ENCODE measurements around the gene CHMP4B. TPM values are rescaled to one million over a fixed set of nuclear protein-coding genes. Genes with fewer than 3 reads are reported as not detected.

CHMP4B gene
- polyA plus RNA-seq, 1 of the 3 experiments (the other 2 are of a cell fraction) = 123 TPM

GRCh38 chr20:33830371-33830770 is 19.2 kb downstream of the CHMP4B start:
- H3K9ac ChIP-seq = no peak overlapping the region
- 87% methylated on average over 4 of the region's 4 CpGs for WGBS (ENCODE audit: low lambda C conversion rate)
- H4K20me1 ChIP-seq (ENCODE audit: insufficient read depth) = peaks cover 76% of the 10 kb centered on the region
- DNase-seq = no peak
- no peak for TF ChIP-seq MXI1 (IDR thresholded peaks at IDR 0.05; ENCODE audit: low read depth, low read length)
- no peak for TF ChIP-seq IRF3 (IDR thresholded peaks at IDR 0.05; ENCODE audit: low read depth, low read length)
- TF ChIP-seq JUND (IDR thresholded peaks at IDR 0.05) = no peak
- no peak for TF ChIP-seq USF1 (IDR thresholded peaks at IDR 0.05; ENCODE audit: borderline replicate concordance, low read depth)
- no peak for TF ChIP-seq POLR2AphosphoS5 (IDR thresholded peaks at IDR 0.05; ENCODE audit: low read depth, low read length)
- TF ChIP-seq CTCF (IDR thresholded peaks at IDR 0.05) = no peak
- no peak for TF ChIP-seq ELF1 (IDR thresholded peaks at IDR 0.05)
- TF ChIP-seq FOXJ3 (CRISPR knock-in tag; IDR thresholded peaks at IDR 0.05) = no peak
- TF ChIP-seq EP300 (IDR thresholded peaks at IDR 0.05; ENCODE audit: borderline replicate concordance in 1 of 2, low read depth in 1 of 2, low read length in 1 of 2) = no peak
- no peak for TF ChIP-seq TCF12 (IDR thresholded peaks at IDR 0.05)
- TF ChIP-seq FOXM1 (IDR thresholded peaks at IDR 0.05; ENCODE audit: low read depth) = no peak
- no peak for TF ChIP-seq RFX5 (IDR thresholded peaks at IDR 0.05; ENCODE audit: low read length)
- no peak for TF ChIP-seq EZH2phosphoT487 (IDR thresholded peaks at IDR 0.05; ENCODE audit: borderline replicate concordance, low read depth)
- no peak for TF ChIP-seq USF2 (IDR thresholded peaks at IDR 0.05; ENCODE audit: borderline replicate concordance, low read depth, low read length)
- no peak for TF ChIP-seq GABPA (IDR thresholded peaks at IDR 0.05; ENCODE audit: low read depth)
- no peak for TF ChIP-seq ZBTB33 (IDR thresholded peaks at IDR 0.05; ENCODE audit: borderline replicate concordance, low read depth)
- TF ChIP-seq PBX3 (IDR thresholded peaks at IDR 0.05) = no peak
- no peak for TF ChIP-seq SIN3A (IDR thresholded peaks at IDR 0.05; ENCODE audit: borderline replicate concordance, low read depth, low read length)
- H3F3A ChIP-seq (replicated peaks; ENCODE audit: insufficient read depth) = no peaks in the 10 kb centered on the region
- no peaks in the 10 kb centered on the region for H3K27me3 ChIP-seq (ENCODE audit: insufficient read depth)
- H3K79me2 ChIP-seq (ENCODE audit: insufficient read depth) = peaks cover 91% of the 10 kb centered on the region
- H3K36me3 ChIP-seq (replicated peaks in 1 of 2; ENCODE audit: control insufficient read depth in 1 of 2, insufficient read depth in 2 of 2, low read length in 1 of 2) = peaks cover 0 to 8% of the 10 kb centered on the region in 2 experiments
- H3K9me3 ChIP-seq = no peaks in the 10 kb centered on the region
- no peaks in the 10 kb centered on the region for H3K9me2 ChIP-seq
- H2AFZ ChIP-seq (ENCODE audit: low read depth) = no peak overlapping the region
- H3K27ac ChIP-seq (ENCODE audit: low read depth in 2 of 2, low read length in 1 of 2) = no peak overlapping the region; a peak in 1 of 4 replicates
- POLR2A ChIA-PET = no interaction called here
- CTCF ChIA-PET = interaction anchor here (0.7 to 2.3 kb wide), 6 partner anchors 9 to 239 kb away, joined by 3 to 8 read pairs (median 4); no protein-coding TSS in a partner anchor
- no peak overlapping the region for H3K4me3 ChIP-seq (ENCODE audit: low read depth in 2 of 2, low read length in 1 of 2)
- peaks cover 10 to 22% of the 10 kb centered on the region in 2 experiments; a peak in 2 of 4 replicates for H3K4me1 ChIP-seq (ENCODE audit: control insufficient read depth in 1 of 2, insufficient read depth in 2 of 2, low read depth in 1 of 2, low read length in 1 of 2)
- no peak overlapping the region for H3K4me2 ChIP-seq

All from SK-N-SH (cell line).